AG09309 (cell line): Measurements from ENCODE around the gene LPCAT2.

ENCODE experiments used
- DNase-seq: peaks from one replicate; pipeline ENCODE4 v3.0.0-alpha.2; 2010; ENCODE audit warnings: low read depth
- H3K4me3 ChIP-seq: 2 replicates; pipeline ENCODE4 v1.5.1; 2011; ENCODE audit warnings: mild to moderate bottlenecking, low read depth, low read length, moderate library complexity; ENCODE audit not compliant: control insufficient read depth
- TF ChIP-seq, protein P1 (sequence below): IDR thresholded peaks from 2 replicates; pipeline ENCODE4 v1.5.1; 2011; ENCODE audit warnings: mild to moderate bottlenecking, low read depth, low read length, inconsistent platforms; ENCODE audit not compliant: insufficient read depth, control insufficient read depth; ENCODE audit errors: missing control alignments

The LPCAT2 gene

DNA sequence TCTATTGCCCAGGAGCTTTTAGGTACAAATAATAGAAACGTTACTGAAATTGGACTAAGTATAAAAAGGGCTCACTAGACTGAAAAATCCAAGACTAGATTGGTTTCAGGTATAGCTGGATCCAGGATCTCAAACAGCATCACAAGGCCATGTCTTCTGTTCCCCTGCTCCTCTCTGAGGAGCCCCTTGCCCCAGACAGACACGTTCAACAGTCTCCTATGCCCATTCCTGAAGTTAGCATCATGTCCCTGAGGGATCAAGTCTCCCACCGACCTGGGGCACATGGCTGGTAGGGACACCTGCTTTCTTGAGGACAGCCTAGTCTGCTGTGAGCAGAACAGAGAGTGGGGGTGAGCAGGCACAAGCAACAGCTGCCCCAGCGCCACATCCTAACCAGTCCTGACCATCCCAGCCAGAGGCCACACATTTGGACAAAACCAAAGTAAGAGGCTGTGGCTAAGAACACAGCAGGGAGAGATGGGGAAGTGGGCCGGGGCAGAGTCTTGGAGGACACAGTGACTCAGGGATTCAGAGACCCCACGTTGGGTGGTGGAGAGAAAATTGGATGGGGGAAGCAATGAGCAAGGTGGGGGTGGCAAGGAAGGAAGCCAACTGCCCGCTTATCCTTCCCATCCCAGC is 40.4 kb upstream of the LPCAT2 start:
- no peak for DNase-seq
- TF ChIP-seq, protein P1, sequence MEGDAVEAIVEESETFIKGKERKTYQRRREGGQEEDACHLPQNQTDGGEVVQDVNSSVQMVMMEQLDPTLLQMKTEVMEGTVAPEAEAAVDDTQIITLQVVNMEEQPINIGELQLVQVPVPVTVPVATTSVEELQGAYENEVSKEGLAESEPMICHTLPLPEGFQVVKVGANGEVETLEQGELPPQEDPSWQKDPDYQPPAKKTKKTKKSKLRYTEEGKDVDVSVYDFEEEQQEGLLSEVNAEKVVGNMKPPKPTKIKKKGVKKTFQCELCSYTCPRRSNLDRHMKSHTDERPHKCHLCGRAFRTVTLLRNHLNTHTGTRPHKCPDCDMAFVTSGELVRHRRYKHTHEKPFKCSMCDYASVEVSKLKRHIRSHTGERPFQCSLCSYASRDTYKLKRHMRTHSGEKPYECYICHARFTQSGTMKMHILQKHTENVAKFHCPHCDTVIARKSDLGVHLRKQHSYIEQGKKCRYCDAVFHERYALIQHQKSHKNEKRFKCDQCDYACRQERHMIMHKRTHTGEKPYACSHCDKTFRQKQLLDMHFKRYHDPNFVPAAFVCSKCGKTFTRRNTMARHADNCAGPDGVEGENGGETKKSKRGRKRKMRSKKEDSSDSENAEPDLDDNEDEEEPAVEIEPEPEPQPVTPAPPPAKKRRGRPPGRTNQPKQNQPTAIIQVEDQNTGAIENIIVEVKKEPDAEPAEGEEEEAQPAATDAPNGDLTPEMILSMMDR, result no peak
- no peak overlapping the region for H3K4me3 ChIP-seq

DNA sequence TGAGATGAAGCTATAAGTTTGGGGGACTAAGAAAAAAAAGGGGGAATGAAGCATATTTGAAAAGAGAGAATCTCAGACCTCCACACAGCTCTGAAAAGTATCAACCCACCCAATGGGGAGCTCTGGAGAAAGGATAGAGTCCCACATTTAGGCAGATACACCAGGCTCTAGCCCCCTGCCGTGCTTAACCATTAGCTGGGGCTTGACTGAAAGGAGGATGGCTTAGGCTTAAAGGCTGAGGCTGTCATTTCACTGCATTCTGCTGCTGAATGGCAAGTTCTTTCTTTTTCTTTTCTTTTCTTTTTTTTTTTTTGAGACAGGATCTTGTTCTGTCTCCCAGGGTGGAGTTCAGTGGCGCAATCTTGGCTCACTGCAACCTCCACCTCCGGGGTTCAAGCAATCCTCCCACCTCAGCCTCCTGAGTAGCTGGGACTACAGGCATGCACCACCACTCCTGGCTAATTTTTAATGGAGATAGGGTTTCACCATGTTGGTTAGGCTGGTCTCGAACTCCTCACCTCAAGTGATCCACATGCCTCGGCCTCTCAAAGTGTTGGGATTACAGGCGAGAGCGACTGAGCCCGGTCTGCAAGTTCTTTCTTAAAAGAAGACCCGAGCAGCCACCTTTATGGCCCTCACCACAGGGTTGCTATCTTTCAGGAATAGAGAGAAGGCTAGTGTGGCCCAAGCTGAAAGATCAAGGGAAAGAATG is 38.9 kb upstream of the LPCAT2 start:
- no peak overlapping the region for H3K4me3 ChIP-seq
- no peak for DNase-seq
- TF ChIP-seq, protein P1, result no peak

DNA sequence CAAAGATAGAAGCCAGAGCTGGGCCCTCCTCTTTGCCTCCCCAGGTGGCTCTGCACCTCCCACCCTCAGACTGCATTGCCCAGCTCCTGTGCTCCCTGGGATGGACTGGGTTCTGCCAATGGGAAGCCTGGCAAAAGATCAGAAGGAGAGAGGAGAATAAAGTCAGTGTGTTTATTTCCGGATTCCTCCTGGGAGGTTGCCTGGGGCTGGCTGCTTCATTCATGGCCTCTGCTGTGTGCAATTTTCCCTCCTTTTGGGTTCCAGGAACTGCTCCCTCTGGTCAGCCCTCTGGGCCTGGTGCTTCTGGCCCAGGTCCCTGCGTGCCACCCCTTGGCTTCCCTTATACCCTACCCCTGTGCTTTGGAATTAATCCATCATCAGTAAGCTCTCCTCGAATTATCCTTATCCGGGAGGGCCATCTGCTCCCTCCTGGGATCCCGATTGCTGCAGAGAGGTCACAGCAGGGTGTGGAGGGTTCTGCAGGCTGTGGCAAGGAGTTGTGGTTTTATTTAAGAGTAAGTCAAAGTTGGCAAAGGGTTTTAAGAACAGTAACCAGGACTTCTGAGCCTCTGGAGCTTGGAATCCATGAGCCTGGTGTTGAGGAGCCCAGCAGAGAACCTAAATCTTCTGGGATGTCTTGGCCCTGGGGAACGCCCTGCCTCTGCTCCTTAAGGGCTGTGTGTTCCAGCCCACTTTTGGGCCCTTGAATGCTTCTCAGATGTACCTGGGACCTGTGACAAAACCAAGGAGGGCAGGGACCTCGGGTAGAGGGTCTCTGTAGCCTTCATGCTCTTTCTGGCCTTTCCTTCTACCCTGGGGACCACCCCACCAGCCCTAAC is 38.1 kb upstream of the LPCAT2 start:
- peak; percentile 57 for DNase-seq
- no peak overlapping the region for H3K4me3 ChIP-seq
- TF ChIP-seq, protein P1, result no peak

DNA sequence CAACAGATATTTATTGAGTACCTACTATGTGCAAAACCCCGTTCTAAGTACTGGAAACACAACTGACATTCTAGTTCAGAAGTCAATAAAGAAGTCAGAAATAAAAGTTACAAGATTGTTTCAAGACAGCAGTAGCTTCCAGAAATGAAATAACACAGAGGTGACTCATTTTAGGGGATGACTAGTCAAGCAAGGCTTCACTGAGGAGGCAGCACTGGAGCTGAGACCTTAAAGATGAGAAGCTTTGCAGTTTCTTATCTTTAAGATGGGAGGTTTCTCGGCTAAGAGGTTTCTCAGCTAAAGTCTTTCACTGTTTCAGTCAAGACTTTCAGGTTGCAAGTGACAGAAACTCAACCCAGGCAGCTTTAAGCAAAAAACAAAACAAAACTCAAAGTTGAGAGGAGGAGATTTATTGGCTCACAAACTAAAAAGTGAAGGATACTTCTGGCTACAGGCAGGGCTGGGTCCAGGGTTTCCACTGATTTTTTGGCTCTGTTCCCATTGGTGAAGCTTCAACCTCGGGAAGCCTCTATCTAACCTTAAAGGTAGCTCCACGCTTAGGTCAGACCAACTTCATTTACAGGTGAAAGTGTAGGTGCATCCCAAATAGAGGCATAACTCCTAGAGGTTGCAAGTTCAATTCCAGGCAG is 37.3 kb upstream of the LPCAT2 start:
- DNase-seq, result peak; percentile 78
- no peak overlapping the region for H3K4me3 ChIP-seq
- TF ChIP-seq, protein P1, result no peak

DNA sequence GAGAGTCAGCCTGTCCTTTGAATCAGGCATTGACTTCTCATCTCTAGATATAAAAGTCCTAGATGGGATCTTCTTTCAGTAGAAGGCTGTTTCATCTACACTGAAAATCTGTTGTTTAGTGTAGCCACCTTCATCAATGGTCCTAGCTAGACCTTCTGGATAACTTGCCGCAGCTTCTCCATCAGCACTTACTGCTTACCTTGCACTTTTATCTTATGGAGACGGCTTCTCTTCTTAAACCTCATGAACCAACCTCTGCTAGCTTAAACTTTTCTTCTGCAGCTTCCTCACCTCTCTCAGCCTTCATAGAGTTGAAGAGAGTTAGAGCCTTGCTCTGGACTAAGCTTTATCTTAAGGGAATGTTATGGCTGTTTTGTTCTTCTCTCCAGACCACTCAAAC is 35.3 kb upstream of the LPCAT2 start:
- TF ChIP-seq, protein P1, result no peak
- no peak overlapping the region for H3K4me3 ChIP-seq
- no peak for DNase-seq

DNA sequence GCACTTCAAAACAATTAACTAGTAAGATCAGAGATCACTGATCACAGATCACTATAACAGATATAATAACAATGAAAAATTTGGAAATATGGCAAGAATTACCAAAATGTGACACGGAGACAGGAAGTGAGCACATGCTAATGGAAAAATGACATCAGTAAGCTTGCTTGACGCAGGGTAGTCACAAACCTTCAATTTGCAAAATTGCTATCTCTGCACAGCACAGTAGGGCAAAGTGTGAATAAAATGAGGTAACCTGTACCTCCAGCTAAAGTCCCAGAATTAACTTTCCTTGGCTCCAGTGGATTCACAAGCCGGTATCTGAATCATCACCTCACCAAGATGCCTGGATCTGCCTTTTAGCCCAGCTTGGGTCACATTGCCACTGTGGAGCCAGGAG is 34.1 kb upstream of the LPCAT2 start:
- TF ChIP-seq, protein P1, result no peak

More for the DNA sequence above, 34.1 kb upstream of the LPCAT2 start:
- H3K4me3 ChIP-seq, result no peak overlapping the region
- DNase-seq, result no peak
